Mesendoderm (in vitro differentiated cells): ENCODE results near the gene C18orf32.

Experiments used
- DNase-seq: peaks from one replicate; pipeline ENCODE4 v3.0.0; 2013
- H2AK5ac ChIP-seq: 2 replicates; pipeline ENCODE4 v1.6.1; 2013; ENCODE audit warnings: low read length, inconsistent platforms
- H2BK120ac ChIP-seq: 2 replicates; pipeline ENCODE4 v1.6.1; 2013; ENCODE audit warnings: low read depth, mild to moderate bottlenecking, low read length, moderate library complexity, mixed read lengths
- H2BK15ac ChIP-seq: replicated peaks from 2 replicates; pipeline ENCODE4 v1.6.1; 2013; ENCODE audit warnings: low read depth, mild to moderate bottlenecking, moderate library complexity
- H2BK5ac ChIP-seq: 2 replicates; pipeline ENCODE4 v1.6.1; 2013; ENCODE audit warnings: low read length, inconsistent platforms
- H3K18ac ChIP-seq: 2 replicates; pipeline ENCODE4 v1.6.1; 2013; ENCODE audit warnings: mild to moderate bottlenecking, low read length, mixed read lengths
- H3K23ac ChIP-seq: one replicate; pipeline ENCODE4 v1.6.1; 2013; ENCODE audit warnings: low read length
- H3K27ac ChIP-seq: 2 replicates; pipeline ENCODE4 v1.5.1; 2013; ENCODE audit warnings: low read depth, mild to moderate bottlenecking, inconsistent platforms, low read length, moderate library complexity
- H3K27me3 ChIP-seq: 2 replicates; pipeline ENCODE4 v1.6.1; 2013; ENCODE audit warnings: low read length, control low read depth, mild to moderate bottlenecking, inconsistent platforms; ENCODE audit not compliant: insufficient read depth, poor library complexity
- H3K36me3 ChIP-seq: 2 replicates; pipeline ENCODE4 v1.6.1; 2013; ENCODE audit warnings: low read length, inconsistent platforms; ENCODE audit not compliant: control insufficient read depth, insufficient read depth
- H3K4ac ChIP-seq: one replicate; pipeline ENCODE4 v1.6.1; 2013; ENCODE audit warnings: low read depth, mild to moderate bottlenecking, low read length, moderate library complexity
- H3K4me1 ChIP-seq: 2 replicates; pipeline ENCODE4 v1.6.1; 2013; ENCODE audit warnings: low read depth, low read length, inconsistent platforms; ENCODE audit not compliant: control insufficient read depth
- H3K4me2 ChIP-seq: 2 replicates; pipeline ENCODE4 v1.6.1; 2013; ENCODE audit warnings: low read length
- H3K4me3 ChIP-seq: 2 replicates; pipeline ENCODE4 v1.5.1; 2013; ENCODE audit warnings: mild to moderate bottlenecking, low read length
- H3K56ac ChIP-seq: one replicate; pipeline ENCODE4 v1.6.1; 2013; ENCODE audit warnings: low read length
- H3K79me1 ChIP-seq: 2 replicates; pipeline ENCODE4 v1.6.1; 2013; ENCODE audit warnings: low read length, inconsistent platforms
- H3K79me2 ChIP-seq: 2 replicates; pipeline ENCODE4 v1.6.1; 2013; ENCODE audit warnings: mild to moderate bottlenecking, low read length; ENCODE audit not compliant: control insufficient read depth, insufficient read depth
- H3K9ac ChIP-seq: 2 replicates; pipeline ENCODE4 v1.6.1; 2013; ENCODE audit warnings: low read length, inconsistent platforms
- H4K5ac ChIP-seq: one replicate; pipeline ENCODE4 v1.6.1; 2013; ENCODE audit warnings: low read length
- H4K8ac ChIP-seq: one replicate; pipeline ENCODE4 v1.6.1; 2013; ENCODE audit warnings: low read depth, mild to moderate bottlenecking, control low read depth, low read length, moderate library complexity
- WGBS: extraction: QIAGEN DNeasy Blood & Tissue Kit; methylation state at CpG from one replicate; pipeline ENCODE4 v1.1.7; 2013; ENCODE audit warnings: low lambda C conversion rate, missing lambda C conversion rate; ENCODE audit not compliant: insufficient coverage; ENCODE audit errors: extremely low coverage; 5-methylcytosine and 5-hydroxymethylcytosine counted together

The C18orf32 gene

DNA sequence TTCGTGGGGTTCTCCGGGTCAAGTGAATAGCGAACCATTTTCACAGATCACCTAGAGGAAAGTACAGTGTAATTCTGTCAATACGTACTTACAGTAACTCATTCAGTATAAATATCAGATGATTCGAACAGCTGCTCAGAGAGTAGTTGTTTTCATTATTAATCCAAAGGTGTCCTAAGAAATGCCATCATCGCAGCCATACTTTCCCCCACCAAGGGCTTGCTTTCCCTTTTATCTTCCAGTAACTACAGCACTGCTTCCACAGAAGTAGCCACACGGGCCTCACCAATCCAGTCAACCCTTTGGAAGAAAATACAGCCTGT, 4.5 kb upstream of the C18orf32 start:
- Histone ChIP-seq H3K18ac (peak overlapping the region; percentile 64), H2AK5ac (peak overlapping the region; percentile 98), H3K4me1 (peaks cover 5% of the 10 kb centered on the region), H3K79me1 (peaks cover 2% of the 10 kb centered on the region), H4K5ac (no peak overlapping the region), H3K27ac (peak overlapping the region; percentile 70), H3K23ac (no peak overlapping the region), H3K56ac (peak overlapping the region; percentile 100), H2BK5ac (peak overlapping the region; percentile 91), H3K27me3 (no peaks in the 10 kb centered on the region), H3K79me2 (peaks cover 22% of the 10 kb centered on the region), H3K4me3 (peak overlapping the region; percentile 97), H3K36me3 (peaks cover 17% of the 10 kb centered on the region), H2BK15ac (no peak overlapping the region), H3K4ac (no peak overlapping the region), H4K8ac (no peak overlapping the region), H3K4me2 (peak overlapping the region; percentile 88), H3K9ac (peak overlapping the region; percentile 100), H2BK120ac (no peak overlapping the region)
- DNase-seq: no peak
- no CpG with 5 or more reads among the region's 7 CpGs for WGBS

DNA sequence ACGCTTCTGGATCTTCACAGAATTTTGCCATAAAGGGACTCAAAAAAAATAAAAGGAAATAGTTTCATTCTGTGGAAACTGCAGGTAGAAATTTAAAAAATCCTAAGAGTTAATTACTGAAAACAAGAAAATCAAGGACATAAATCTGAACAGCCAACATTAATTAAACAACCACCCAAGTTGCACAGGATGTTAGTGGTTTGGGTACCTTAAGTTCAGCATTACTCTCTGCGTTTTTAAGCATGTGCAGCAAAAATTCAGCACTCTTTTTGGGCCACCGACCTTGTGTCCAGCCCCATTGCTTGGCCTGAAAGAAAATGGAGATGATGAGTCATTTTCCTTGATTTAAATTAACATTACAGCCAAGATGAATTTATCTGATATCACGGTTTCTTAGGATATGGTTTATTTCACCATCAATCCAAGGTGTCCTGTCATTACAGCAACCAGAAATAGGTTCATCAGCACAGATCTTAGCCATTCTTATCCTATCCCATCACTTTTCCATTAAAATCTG, 3.3 kb upstream of the C18orf32 start:
- H3K4me1 ChIP-seq: peaks cover 5% of the 10 kb centered on the region
- no peak overlapping the region for H3K4ac ChIP-seq
- DNase-seq: no peak
- H3K79me1 ChIP-seq: peaks cover 4% of the 10 kb centered on the region
- peaks cover 17% of the 10 kb centered on the region for H3K36me3 ChIP-seq
- H3K18ac ChIP-seq: no peak overlapping the region
- H2BK5ac ChIP-seq: no peak overlapping the region
- no peak overlapping the region for H4K5ac ChIP-seq
- peak overlapping the region; percentile 18 for H3K4me2 ChIP-seq
- H3K79me2 ChIP-seq: peaks cover 30% of the 10 kb centered on the region
- H2AK5ac ChIP-seq: no peak overlapping the region
- no peak overlapping the region for H3K27ac ChIP-seq
- peak overlapping the region; percentile 100 for H3K9ac ChIP-seq
- no peak overlapping the region for H3K4me3 ChIP-seq
- no peak overlapping the region for H3K23ac ChIP-seq
- no peak overlapping the region for H4K8ac ChIP-seq
- peak overlapping the region; percentile 6 for H3K56ac ChIP-seq
- H3K27me3 ChIP-seq: no peaks in the 10 kb centered on the region
- no peak overlapping the region for H2BK15ac ChIP-seq
- no CpG with 5 or more reads among the region's 4 CpGs for WGBS
- no peak overlapping the region for H2BK120ac ChIP-seq

DNA sequence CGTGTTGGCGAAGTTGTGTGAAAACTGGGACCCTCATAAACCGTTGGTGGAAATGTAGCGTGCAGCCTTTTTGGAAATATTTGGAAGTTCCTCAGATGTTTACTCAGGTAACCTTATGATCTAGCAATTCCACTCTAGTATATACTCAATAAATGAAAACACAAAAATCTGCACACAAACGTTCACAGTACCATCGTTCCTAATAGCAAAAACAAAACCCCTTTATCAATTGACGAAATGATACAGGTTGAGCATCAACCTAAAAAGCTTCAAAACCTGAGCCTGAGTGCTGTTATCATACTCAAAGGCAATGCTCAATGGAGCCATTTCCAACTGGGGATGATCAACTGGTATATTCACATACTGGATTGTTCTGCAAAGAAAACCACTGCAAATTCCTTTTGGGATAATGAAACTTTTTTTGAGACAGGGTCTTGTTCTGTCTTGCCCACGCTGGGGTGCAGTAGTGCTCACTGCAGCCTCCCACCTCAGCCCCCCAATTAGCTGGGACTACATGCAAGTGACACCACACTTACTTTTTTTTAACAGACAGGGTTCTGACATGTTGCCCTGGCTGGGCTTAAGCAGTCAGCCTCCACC, 777 bp upstream of the C18orf32 start:
- H2BK15ac ChIP-seq: no peak overlapping the region
- H4K8ac ChIP-seq: no peak overlapping the region
- H2BK5ac ChIP-seq: no peak overlapping the region
- peaks cover 4% of the 10 kb centered on the region for H3K79me1 ChIP-seq
- no peak overlapping the region for H2AK5ac ChIP-seq
- H3K56ac ChIP-seq: peak overlapping the region; percentile 76
- peak overlapping the region; percentile 32 for H3K9ac ChIP-seq
- H3K79me2 ChIP-seq: peaks cover 34% of the 10 kb centered on the region
- no peak overlapping the region for H3K4me2 ChIP-seq
- no peak overlapping the region for H4K5ac ChIP-seq
- H3K4me3 ChIP-seq: no peak overlapping the region
- peaks cover 3% of the 10 kb centered on the region for H3K4me1 ChIP-seq
- DNase-seq: no peak
- no peak overlapping the region for H3K23ac ChIP-seq
- no peaks in the 10 kb centered on the region for H3K27me3 ChIP-seq
- H3K4ac ChIP-seq: no peak overlapping the region
- WGBS: no CpG with 5 or more reads among the region's 8 CpGs
- peaks cover 18% of the 10 kb centered on the region for H3K36me3 ChIP-seq
- peak overlapping the region; percentile 53 for H3K27ac ChIP-seq
- no peak overlapping the region for H3K18ac ChIP-seq
- H2BK120ac ChIP-seq: no peak overlapping the region

DNA sequence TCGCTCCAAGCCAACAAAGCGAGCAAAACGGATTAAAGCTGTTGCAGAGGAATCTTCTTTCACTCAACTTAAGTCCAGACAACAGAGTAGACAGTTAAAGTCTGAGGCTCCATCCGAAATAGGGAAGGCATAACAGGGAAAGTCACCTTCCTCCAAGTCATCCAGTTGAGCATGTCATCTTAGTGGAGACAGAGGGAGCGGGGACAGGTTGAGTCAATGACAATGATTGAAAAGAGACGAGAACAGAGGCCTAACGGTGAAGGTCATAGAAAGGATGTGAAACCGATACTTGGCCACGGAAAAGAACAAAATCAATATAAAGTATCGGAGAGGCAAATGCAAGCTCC, 455 bp downstream of the C18orf32 start:
- H3K4ac ChIP-seq: no peak overlapping the region
- peaks cover 17% of the 10 kb centered on the region for H3K36me3 ChIP-seq
- H3K27ac ChIP-seq: no peak overlapping the region
- H3K18ac ChIP-seq: no peak overlapping the region
- DNase-seq: no peak
- H3K4me3 ChIP-seq: peak overlapping the region; percentile 23
- peaks cover 27% of the 10 kb centered on the region for H3K79me2 ChIP-seq
- H2BK15ac ChIP-seq: no peak overlapping the region
- no peak overlapping the region for H2AK5ac ChIP-seq
- H4K5ac ChIP-seq: no peak overlapping the region
- peak overlapping the region; percentile 89 for H3K56ac ChIP-seq
- H3K4me1 ChIP-seq: peaks cover 2% of the 10 kb centered on the region
- H4K8ac ChIP-seq: no peak overlapping the region
- peak overlapping the region; percentile 25 for H3K4me2 ChIP-seq
- no peak overlapping the region for H3K23ac ChIP-seq
- no CpG with 5 or more reads among the region's 10 CpGs for WGBS
- H3K79me1 ChIP-seq: peaks cover 4% of the 10 kb centered on the region
- H3K9ac ChIP-seq: peak overlapping the region; percentile 44
- no peak overlapping the region for H2BK120ac ChIP-seq
- no peak overlapping the region for H2BK5ac ChIP-seq
- H3K27me3 ChIP-seq: no peaks in the 10 kb centered on the region

DNA sequence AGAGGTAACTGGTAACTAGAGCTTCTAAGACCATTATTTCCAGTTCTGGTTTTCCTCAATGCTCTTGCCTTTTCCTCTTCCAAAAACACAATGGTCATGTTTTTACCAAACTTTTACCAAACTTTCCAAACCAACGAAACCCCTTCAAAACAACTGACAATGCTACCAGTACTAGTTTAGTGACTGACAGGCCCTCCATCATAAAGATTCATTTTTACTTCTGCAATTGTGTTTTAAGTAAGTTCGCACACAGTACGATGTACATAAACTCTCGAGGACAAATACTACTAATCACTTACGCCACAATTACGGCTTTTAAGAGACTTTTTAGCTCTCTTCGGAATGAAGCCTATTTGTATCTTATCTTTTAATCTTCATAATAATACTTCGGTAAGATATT, 900 bp downstream of the C18orf32 start:
- no peak overlapping the region for H2AK5ac ChIP-seq
- no peak overlapping the region for H2BK120ac ChIP-seq
- H2BK15ac ChIP-seq: no peak overlapping the region
- H3K4me3 ChIP-seq: no peak overlapping the region
- H4K5ac ChIP-seq: no peak overlapping the region
- H3K4me2 ChIP-seq: peak overlapping the region; percentile 21
- peaks cover 16% of the 10 kb centered on the region for H3K36me3 ChIP-seq
- H2BK5ac ChIP-seq: no peak overlapping the region
- DNase-seq: no peak
- H3K27ac ChIP-seq: no peak overlapping the region
- no peak overlapping the region for H4K8ac ChIP-seq
- 100% methylated on average over 1 of the region's 8 CpGs for WGBS
- no peak overlapping the region for H3K23ac ChIP-seq
- H3K18ac ChIP-seq: no peak overlapping the region
- no peaks in the 10 kb centered on the region for H3K27me3 ChIP-seq
- peaks cover 23% of the 10 kb centered on the region for H3K79me2 ChIP-seq
- H3K4ac ChIP-seq: no peak overlapping the region
- peak overlapping the region; percentile 44 for H3K9ac ChIP-seq
- H3K79me1 ChIP-seq: peaks cover 4% of the 10 kb centered on the region
- H3K56ac ChIP-seq: peak overlapping the region; percentile 62
- H3K4me1 ChIP-seq: peaks cover 2% of the 10 kb centered on the region

DNA sequence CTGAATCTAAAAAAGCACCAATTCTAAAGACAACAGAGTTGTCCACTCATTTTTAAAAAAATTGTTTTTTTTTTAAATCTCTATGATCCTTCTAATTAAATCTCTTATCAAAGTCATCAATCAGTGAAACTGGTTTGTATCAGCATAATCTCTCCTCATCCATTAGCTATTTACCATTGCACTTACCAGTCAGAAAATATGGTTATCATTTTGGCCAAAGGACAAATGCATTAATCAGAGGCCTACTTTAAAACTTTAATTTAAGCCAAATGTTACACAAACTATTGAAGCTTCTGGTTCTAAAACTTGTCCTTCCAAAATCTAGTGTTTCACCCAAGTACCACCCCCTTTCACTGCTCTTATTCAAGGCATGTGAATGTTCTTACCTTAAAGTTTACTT, 3.8 kb downstream of the C18orf32 start:
- no peak for DNase-seq
- H4K8ac ChIP-seq: no peak overlapping the region
- H3K23ac ChIP-seq: no peak overlapping the region
- no peak overlapping the region for H2AK5ac ChIP-seq
- no peak overlapping the region for H3K4me2 ChIP-seq
- H3K9ac ChIP-seq: no peak overlapping the region
- H2BK120ac ChIP-seq: no peak overlapping the region
- no peak overlapping the region for H3K4me3 ChIP-seq
- H3K4ac ChIP-seq: no peak overlapping the region
- H2BK5ac ChIP-seq: no peak overlapping the region
- no peak overlapping the region for H3K27ac ChIP-seq
- H3K36me3 ChIP-seq: peaks cover 7% of the 10 kb centered on the region
- no peaks in the 10 kb centered on the region for H3K27me3 ChIP-seq
- H3K56ac ChIP-seq: no peak overlapping the region
- H3K4me1 ChIP-seq: no peaks in the 10 kb centered on the region
- no peak overlapping the region for H3K18ac ChIP-seq
- H2BK15ac ChIP-seq: no peak overlapping the region
- no peak overlapping the region for H4K5ac ChIP-seq
- peaks cover 12% of the 10 kb centered on the region for H3K79me2 ChIP-seq
- peaks cover 2% of the 10 kb centered on the region for H3K79me1 ChIP-seq
